AG20443 (cell line): ENCODE data around the gene MBP.
"Not testable (repeated sequence)": the region's sequence is repeated elsewhere in the genome, so short reads cannot be mapped to it uniquely, and the experiment has no call there.

ENCODE experiments used
- DNase-seq: peaks from one replicate; pipeline ENCODE4 v3.0.0; 2012; ENCODE audit warnings: low spot score, mixed read lengths

MBP gene

GRCh38 chr18:77022556-77022955 lies 110.0 kb downstream of the MBP start:
- DNase-seq = no peak

- DNase-seq = no peak
Measured at GRCh38 chr18:77022116-77022515, 110.5 kb downstream of the MBP start.

GRCh38 chr18:77021478-77021877 lies 111.1 kb downstream of the MBP start:
- DNase-seq = not testable (repeated sequence)

GRCh38 chr18:77021075-77021474 lies 111.5 kb downstream of the MBP start:
- no peak for DNase-seq

- no peak for DNase-seq
Measured at GRCh38 chr18:77020561-77020960, 112.0 kb downstream of the MBP start.

GRCh38 chr18:77019641-77020040 lies 112.9 kb downstream of the MBP start:
- no peak for DNase-seq

GRCh38 chr18:77018650-77019049 lies 113.9 kb downstream of the MBP start:
- DNase-seq = not testable (repeated sequence)

GRCh38 chr18:77017355-77017754 lies 115.2 kb downstream of the MBP start:
- DNase-seq = no peak

GRCh38 chr18:77016936-77017335 lies 115.6 kb downstream of the MBP start:
- DNase-seq = no peak

- DNase-seq = no peak
Measured at GRCh38 chr18:77015771-77016710, 116.5 kb downstream of the MBP start.

- no peak for DNase-seq
Measured at GRCh38 chr18:77015169-77015568, 117.4 kb downstream of the MBP start.

GRCh38 chr18:77014538-77014937 lies 118.0 kb downstream of the MBP start:
- no peak for DNase-seq

- no peak for DNase-seq
Measured at GRCh38 chr18:77013811-77014521, 118.6 kb downstream of the MBP start.

GRCh38 chr18:77012806-77013541 lies 119.6 kb downstream of the MBP start:
- no peak for DNase-seq

- no peak for DNase-seq
Measured at GRCh38 chr18:77012120-77012519, 120.5 kb downstream of the MBP start.

- no peak for DNase-seq
Measured at GRCh38 chr18:77009675-77010074, 122.9 kb downstream of the MBP start.

- no peak for DNase-seq
Measured at GRCh38 chr18:77008576-77009315, 123.8 kb downstream of the MBP start.

- no peak for DNase-seq
Measured at GRCh38 chr18:77008006-77008405, 124.6 kb downstream of the MBP start.

- no peak for DNase-seq
Measured at GRCh38 chr18:77007251-77007650, 125.3 kb downstream of the MBP start.

GRCh38 chr18:77006305-77007175 lies 126.0 kb downstream of the MBP start:
- DNase-seq = no peak
